Measurements from ENCODE around the gene MTUS2.
"Not testable (repeated sequence)": the region's sequence is repeated elsewhere in the genome, so short reads cannot be mapped to it uniquely, and the experiment has no call there.

The MTUS2 gene

DNA sequence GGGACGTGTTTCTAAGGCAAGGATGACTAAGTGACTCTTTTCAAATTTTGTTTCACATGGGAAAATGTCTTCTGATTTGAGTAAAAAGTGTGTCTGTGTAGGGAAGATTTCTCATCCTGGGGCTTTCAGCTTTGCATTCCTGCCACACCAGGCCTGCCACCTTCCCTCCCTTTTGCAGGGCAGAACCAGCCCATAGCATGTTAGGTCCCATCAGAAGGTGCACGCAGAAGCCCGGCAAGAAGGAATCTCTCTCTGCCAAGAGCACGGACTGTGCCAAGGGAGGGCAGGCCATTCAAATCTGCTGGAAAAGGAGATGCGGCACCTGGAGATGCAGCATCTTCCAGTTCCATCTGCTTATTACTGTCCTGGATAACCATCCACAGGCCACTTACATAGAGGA lies 563.3 kb downstream of the MTUS2 start:
- Histone ChIP-seq H3K27me3 (ENCODE audit: insufficient read depth, low read length) (peaks cover 26% of the 10 kb centered on the region), H3K36me3 (ENCODE audit: insufficient read depth, low read length) (no peaks in the 10 kb centered on the region), H3K27ac (ENCODE audit: low read depth, low read length) (no peak overlapping the region), H3K79me2 (ENCODE audit: control insufficient read depth, insufficient read depth, low read length, unreplicated experiment) (no peaks in the 10 kb centered on the region), H3K4me1 (ENCODE audit: control insufficient read depth, insufficient read depth, low read length, unreplicated experiment) (no peaks in the 10 kb centered on the region), H2AFZ (ENCODE audit: low read length, unreplicated experiment) (no peak overlapping the region), H3K4me3 (ENCODE audit: low read depth, low read length) (no peak overlapping the region)

DNA sequence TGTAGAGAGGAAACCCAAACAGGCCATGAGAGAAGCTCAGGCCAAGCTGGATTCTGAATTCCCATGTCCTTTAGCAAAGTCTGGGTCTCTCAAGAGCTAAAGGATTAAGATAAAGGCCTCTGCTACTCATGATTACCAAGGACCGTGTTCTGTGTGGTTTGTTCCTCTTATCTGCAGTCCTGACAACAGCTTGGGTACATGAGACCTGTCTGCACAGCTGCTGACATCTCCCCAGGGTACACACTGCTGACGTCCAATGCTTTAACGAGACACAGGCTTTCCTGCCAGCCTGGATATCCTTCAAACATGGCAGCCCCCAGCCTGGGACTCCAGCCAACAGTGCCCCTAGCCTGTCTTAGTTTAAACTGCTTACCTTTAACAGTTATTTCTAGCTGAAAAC lies 564.3 kb downstream of the MTUS2 start:
- Histone ChIP-seq H2AFZ (ENCODE audit: low read length, unreplicated experiment) (no peak overlapping the region), H3K27ac (ENCODE audit: low read depth, low read length) (no peak overlapping the region), H3K36me3 (ENCODE audit: insufficient read depth, low read length) (no peaks in the 10 kb centered on the region), H3K4me3 (ENCODE audit: low read depth, low read length) (no peak overlapping the region), H3K79me2 (ENCODE audit: control insufficient read depth, insufficient read depth, low read length, unreplicated experiment) (no peaks in the 10 kb centered on the region), H3K4me1 (ENCODE audit: control insufficient read depth, insufficient read depth, low read length, unreplicated experiment) (no peaks in the 10 kb centered on the region), H3K27me3 (ENCODE audit: insufficient read depth, low read length) (peaks cover 26% of the 10 kb centered on the region)

DNA sequence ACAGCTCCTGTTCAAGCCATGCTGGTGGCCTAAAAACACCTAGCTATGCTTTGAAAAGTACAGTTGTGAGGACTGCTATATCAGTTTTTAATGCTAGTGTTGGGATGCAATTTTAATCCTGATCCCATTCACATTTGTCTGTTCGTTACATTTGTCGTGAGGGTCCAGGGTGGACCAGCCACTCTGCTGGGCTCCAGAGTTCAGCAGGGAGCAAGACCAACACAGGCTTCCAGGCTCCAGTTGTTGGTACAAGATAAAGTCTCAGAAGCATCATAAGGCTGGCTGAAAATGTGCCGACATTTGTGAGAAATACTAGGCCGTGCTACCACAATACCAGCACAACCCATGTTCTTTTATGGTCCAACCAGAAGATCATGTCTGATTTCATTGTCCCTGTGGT lies 564.7 kb downstream of the MTUS2 start:
- Histone ChIP-seq H3K27me3 (ENCODE audit: insufficient read depth, low read length) (peaks cover 26% of the 10 kb centered on the region), H3K27ac (ENCODE audit: low read depth, low read length) (no peak overlapping the region), H3K79me2 (ENCODE audit: control insufficient read depth, insufficient read depth, low read length, unreplicated experiment) (no peaks in the 10 kb centered on the region), H3K36me3 (ENCODE audit: insufficient read depth, low read length) (no peaks in the 10 kb centered on the region), H2AFZ (ENCODE audit: low read length, unreplicated experiment) (no peak overlapping the region), H3K4me1 (ENCODE audit: control insufficient read depth, insufficient read depth, low read length, unreplicated experiment) (no peaks in the 10 kb centered on the region), H3K4me3 (ENCODE audit: low read depth, low read length) (no peak overlapping the region)

DNA sequence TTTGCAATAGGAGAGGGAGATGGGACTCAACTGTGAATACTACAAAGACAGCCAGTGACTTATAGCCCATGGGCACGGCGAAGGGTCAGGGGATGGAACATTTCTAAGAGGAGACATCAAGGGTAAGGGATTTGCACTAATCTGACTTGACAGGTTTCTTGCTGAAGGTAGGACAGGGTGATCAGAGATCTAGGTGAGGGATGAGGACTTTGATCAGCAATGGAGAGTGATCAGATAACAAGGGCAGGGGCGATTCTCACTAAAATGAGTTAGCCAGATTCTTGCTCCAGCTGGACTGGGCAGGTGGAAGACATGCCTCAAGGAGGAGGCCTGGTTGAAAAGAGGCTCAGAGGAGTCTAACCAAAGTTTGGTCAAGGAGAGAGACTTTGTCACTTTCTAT lies 566.1 kb downstream of the MTUS2 start:
- no peaks in the 10 kb centered on the region for H3K79me2 ChIP-seq (ENCODE audit: control insufficient read depth, insufficient read depth, low read length, unreplicated experiment)

DNA sequence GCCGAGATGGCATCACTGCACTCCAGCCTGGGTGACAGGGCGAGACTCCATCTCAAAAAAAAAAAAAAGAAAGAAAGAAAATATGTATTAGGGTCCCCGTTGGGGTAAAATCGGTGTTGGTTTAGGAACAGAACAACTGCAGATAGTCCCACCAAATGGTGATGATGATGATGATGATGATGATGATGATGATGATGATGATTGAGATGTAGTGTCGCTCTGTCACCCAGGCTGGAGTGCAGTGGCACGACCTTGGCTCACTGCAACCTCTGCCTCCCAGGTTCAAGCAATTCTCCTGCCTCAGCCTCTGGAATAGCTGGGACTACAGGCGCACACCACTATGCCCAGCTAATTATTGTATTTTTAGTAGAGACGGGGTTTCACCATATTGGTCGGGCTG lies 570.5 kb downstream of the MTUS2 start:
- peaks cover 32% of the 10 kb centered on the region for H3K27me3 ChIP-seq (ENCODE audit: insufficient read depth, low read length)
- H3K36me3 ChIP-seq (ENCODE audit: insufficient read depth, low read length); H2AFZ ChIP-seq (ENCODE audit: low read length, unreplicated experiment); H3K4me1 ChIP-seq (ENCODE audit: control insufficient read depth, insufficient read depth, low read length, unreplicated experiment); H3K4me3 ChIP-seq (ENCODE audit: low read depth, low read length); H3K79me2 ChIP-seq (ENCODE audit: control insufficient read depth, insufficient read depth, low read length, unreplicated experiment); H3K27ac ChIP-seq (ENCODE audit: low read depth, low read length): not testable (repeated sequence)

More for the DNA sequence above, 566.1 kb downstream of the MTUS2 start:
- no peaks in the 10 kb centered on the region for H3K36me3 ChIP-seq (ENCODE audit: insufficient read depth, low read length)
- H3K27ac ChIP-seq (ENCODE audit: low read depth, low read length), result no peak overlapping the region
- no peak overlapping the region for H2AFZ ChIP-seq (ENCODE audit: low read length, unreplicated experiment)
- peaks cover 17% of the 10 kb centered on the region; the same call in 1 of the 2 replicates for H3K27me3 ChIP-seq (ENCODE audit: insufficient read depth, low read length)
- no peak overlapping the region for H3K4me3 ChIP-seq (ENCODE audit: low read depth, low read length)
- no peaks in the 10 kb centered on the region for H3K4me1 ChIP-seq (ENCODE audit: control insufficient read depth, insufficient read depth, low read length, unreplicated experiment)

DNA sequence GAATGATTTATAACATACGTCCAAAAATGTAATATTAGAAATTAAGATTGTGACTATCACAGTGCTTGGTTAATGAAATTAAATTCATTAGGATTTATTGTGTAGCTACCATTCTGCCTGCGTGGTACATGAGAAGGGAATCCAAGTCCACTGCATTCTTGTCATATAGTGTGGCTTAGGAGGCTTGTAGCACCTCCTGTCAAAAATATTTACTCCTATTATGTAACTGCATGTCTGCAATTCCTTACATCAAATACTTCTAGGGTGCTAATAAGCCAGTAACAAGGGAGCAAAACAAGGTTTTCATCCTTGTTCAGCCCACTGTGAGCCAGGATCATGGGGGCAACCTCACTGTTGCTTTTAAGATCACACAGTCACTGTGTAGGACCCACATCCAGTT lies 576.3 kb downstream of the MTUS2 start:
- H3K27me3 ChIP-seq (ENCODE audit: insufficient read depth, low read length), result peaks cover 81% of the 10 kb centered on the region
- no peaks in the 10 kb centered on the region for H3K36me3 ChIP-seq (ENCODE audit: insufficient read depth, low read length)
- no peaks in the 10 kb centered on the region for H3K4me1 ChIP-seq (ENCODE audit: control insufficient read depth, insufficient read depth, low read length, unreplicated experiment)

DNA sequence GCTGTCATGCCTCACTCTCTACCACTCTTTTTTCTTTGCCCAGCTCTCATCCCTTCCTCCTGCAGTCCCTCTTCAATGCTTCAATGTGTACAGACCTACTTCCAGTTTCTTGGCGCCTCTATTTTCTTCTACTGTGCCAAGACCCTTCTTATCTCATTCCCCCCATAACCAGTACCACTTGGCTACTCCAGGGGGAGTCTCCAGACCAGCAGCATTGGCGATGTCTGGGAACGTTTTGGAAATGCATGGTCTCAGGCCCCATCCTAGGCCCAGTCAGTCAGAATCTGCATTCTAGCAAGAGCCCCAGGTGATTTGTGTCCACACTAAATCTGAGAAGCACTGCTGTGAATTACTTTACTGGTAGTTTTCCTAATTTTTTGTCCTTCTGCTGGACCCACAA lies 577.1 kb downstream of the MTUS2 start:
- Histone ChIP-seq H3K27ac (ENCODE audit: low read depth, low read length) (no peak overlapping the region), H3K4me1 (ENCODE audit: control insufficient read depth, insufficient read depth, low read length, unreplicated experiment) (no peaks in the 10 kb centered on the region), H3K36me3 (ENCODE audit: insufficient read depth, low read length) (no peaks in the 10 kb centered on the region), H3K27me3 (ENCODE audit: insufficient read depth, low read length) (peaks cover 82% of the 10 kb centered on the region), H3K4me3 (ENCODE audit: low read depth, low read length) (no peak overlapping the region), H3K79me2 (ENCODE audit: control insufficient read depth, insufficient read depth, low read length, unreplicated experiment) (no peaks in the 10 kb centered on the region), H2AFZ (ENCODE audit: low read length, unreplicated experiment) (no peak overlapping the region)

More for the DNA sequence above, 576.3 kb downstream of the MTUS2 start:
- Histone ChIP-seq H3K27ac (ENCODE audit: low read depth, low read length) (no peak overlapping the region), H3K4me3 (ENCODE audit: low read depth, low read length) (no peak overlapping the region), H3K79me2 (ENCODE audit: control insufficient read depth, insufficient read depth, low read length, unreplicated experiment) (no peaks in the 10 kb centered on the region), H2AFZ (ENCODE audit: low read length, unreplicated experiment) (no peak overlapping the region)

DNA sequence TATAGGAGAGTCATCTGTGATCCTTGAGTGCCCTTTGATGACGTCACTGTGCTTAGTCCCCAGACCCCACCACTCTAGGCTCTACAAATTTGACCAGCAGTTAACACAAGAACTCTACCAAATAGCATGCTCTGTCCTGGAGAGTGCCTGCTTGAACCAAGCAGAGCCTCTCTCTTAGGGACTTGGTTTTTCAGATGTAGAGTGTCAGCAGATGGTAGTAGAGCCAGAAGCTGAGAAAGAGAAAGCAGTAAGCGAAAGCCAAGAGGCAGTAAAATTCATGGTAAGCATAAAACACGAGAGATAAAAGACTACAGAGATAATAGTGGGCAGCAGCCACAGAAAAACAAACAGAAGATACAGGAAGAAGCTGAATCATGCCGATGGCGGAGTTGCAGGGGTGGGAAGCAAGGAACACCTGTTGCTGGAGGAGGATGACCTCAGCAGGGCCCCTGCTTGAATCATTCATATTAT lies 582.1 kb downstream of the MTUS2 start:
- Histone ChIP-seq H3K4me1 (ENCODE audit: control insufficient read depth, insufficient read depth, low read length, unreplicated experiment) (no peaks in the 10 kb centered on the region), H3K27ac (ENCODE audit: low read depth, low read length) (no peak overlapping the region), H3K4me3 (ENCODE audit: low read depth, low read length) (no peak overlapping the region), H3K36me3 (ENCODE audit: insufficient read depth, low read length) (no peaks in the 10 kb centered on the region), H3K27me3 (ENCODE audit: insufficient read depth, low read length) (peaks cover 46% of the 10 kb centered on the region), H2AFZ (ENCODE audit: low read length, unreplicated experiment) (no peak overlapping the region), H3K79me2 (ENCODE audit: control insufficient read depth, insufficient read depth, low read length, unreplicated experiment) (no peaks in the 10 kb centered on the region)

DNA sequence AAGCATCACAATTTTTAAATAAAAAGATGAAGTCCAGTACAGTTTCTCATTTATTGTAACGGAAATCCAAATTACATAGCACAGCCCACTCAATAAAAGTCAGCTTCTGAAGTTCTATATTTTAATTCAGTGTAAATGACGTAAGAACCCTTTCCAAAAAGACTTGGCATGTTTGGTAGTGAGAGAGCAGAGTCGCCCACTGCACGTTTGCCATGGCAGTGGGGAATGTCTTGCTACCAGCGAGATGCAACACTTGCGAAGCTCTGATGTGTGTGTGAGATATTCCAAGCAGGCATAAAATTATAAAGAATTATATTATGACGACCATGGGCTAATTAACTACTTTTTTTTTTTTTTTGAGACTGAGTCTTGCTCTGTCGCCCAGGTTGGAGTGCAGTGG lies 585.3 kb downstream of the MTUS2 start:
- H3K27ac ChIP-seq (ENCODE audit: low read depth, low read length), result no peak overlapping the region
- no peak overlapping the region for H3K4me3 ChIP-seq (ENCODE audit: low read depth, low read length)
- no peak overlapping the region for H2AFZ ChIP-seq (ENCODE audit: low read length, unreplicated experiment)
- no peaks in the 10 kb centered on the region for H3K4me1 ChIP-seq (ENCODE audit: control insufficient read depth, insufficient read depth, low read length, unreplicated experiment)
- H3K36me3 ChIP-seq (ENCODE audit: insufficient read depth, low read length), result no peaks in the 10 kb centered on the region
- no peaks in the 10 kb centered on the region for H3K79me2 ChIP-seq (ENCODE audit: control insufficient read depth, insufficient read depth, low read length, unreplicated experiment)
- H3K27me3 ChIP-seq (ENCODE audit: insufficient read depth, low read length), result peaks cover 22% of the 10 kb centered on the region

DNA sequence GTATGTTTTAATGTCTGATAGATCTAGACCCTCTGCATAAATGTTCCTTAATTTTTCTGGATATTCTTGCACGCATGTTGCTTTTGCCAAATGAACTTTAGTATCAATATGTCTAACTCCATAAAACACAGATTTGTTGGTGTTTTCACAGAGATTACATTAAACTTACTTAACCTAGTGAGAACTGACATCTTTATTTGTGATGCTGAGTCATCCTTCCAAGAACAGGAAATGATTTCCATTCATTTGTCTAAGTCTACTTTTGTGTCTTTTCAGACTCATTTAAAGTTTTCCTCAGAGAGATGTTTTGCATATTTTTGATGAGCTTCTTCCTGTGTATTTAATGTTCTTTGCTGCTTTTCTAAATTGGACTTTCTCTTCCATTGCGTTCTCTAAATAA lies 591.3 kb downstream of the MTUS2 start:
- Histone ChIP-seq H3K27me3 (ENCODE audit: insufficient read depth, low read length) (no peaks in the 10 kb centered on the region), H3K4me1 (ENCODE audit: control insufficient read depth, insufficient read depth, low read length, unreplicated experiment) (peaks cover 8% of the 10 kb centered on the region), H2AFZ (ENCODE audit: low read length, unreplicated experiment) (no peak overlapping the region), H3K27ac (ENCODE audit: low read depth, low read length) (peak overlapping the region; percentile 11), H3K79me2 (ENCODE audit: control insufficient read depth, insufficient read depth, low read length, unreplicated experiment) (no peaks in the 10 kb centered on the region), H3K36me3 (ENCODE audit: insufficient read depth, low read length) (no peaks in the 10 kb centered on the region), H3K4me3 (ENCODE audit: low read depth, low read length) (no peak overlapping the region)

DNA sequence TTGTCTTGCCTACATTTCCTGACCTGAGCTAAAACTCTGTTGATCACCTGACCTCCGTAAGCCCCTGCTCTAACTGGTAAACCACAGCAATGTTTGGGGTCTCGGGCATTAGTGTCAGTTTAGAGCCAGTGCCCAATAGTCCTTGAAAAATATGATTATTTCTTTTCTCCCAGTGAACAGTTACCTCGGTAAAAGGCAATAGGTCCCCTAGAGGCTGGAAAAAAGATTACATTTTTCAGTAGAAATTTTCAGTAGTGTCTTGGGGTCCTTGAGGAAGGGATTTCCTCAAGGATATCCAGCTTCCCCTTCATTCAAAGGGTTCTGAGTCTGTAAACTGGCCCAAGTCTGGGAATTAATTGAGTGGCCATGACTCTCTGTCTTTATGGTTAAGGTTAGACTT lies 597.9 kb downstream of the MTUS2 start:
- no peak overlapping the region for H2AFZ ChIP-seq (ENCODE audit: low read length, unreplicated experiment)
- peaks cover 38% of the 10 kb centered on the region for H3K27me3 ChIP-seq (ENCODE audit: insufficient read depth, low read length)
- H3K27ac ChIP-seq (ENCODE audit: low read depth, low read length), result no peak overlapping the region
- H3K36me3 ChIP-seq (ENCODE audit: insufficient read depth, low read length), result no peaks in the 10 kb centered on the region
- H3K4me1 ChIP-seq (ENCODE audit: control insufficient read depth, insufficient read depth, low read length, unreplicated experiment), result no peaks in the 10 kb centered on the region
- H3K4me3 ChIP-seq (ENCODE audit: low read depth, low read length), result no peak overlapping the region
- H3K79me2 ChIP-seq (ENCODE audit: control insufficient read depth, insufficient read depth, low read length, unreplicated experiment), result no peaks in the 10 kb centered on the region
